ENCODE results near the gene KIR2DL1.
"Not testable (repeated sequence)": the region's sequence is repeated elsewhere in the genome, so short reads cannot be mapped to it uniquely, and the experiment has no call there.

KIR2DL1 gene

DNA sequence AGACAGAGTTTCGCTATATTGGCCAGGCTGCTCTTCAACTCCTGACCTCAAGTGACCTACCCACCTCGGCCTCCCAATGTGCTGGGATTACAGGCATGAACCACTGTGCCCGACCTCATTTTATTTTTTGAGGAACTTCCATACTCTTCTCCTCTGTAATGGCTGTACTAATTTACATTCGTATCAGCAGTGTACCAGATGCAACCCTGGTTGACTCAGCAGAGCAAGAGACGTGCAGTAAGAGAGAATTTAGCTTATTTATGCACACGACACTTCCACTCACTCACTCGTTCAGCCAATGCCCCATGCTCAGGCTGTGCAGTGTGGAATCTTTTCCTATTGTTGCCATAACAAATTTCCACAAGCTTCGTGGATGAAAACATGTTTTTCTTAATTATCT lies 38.4 kb upstream of the KIR2DL1 start:
- TF ChIP-seq, protein P1, sequence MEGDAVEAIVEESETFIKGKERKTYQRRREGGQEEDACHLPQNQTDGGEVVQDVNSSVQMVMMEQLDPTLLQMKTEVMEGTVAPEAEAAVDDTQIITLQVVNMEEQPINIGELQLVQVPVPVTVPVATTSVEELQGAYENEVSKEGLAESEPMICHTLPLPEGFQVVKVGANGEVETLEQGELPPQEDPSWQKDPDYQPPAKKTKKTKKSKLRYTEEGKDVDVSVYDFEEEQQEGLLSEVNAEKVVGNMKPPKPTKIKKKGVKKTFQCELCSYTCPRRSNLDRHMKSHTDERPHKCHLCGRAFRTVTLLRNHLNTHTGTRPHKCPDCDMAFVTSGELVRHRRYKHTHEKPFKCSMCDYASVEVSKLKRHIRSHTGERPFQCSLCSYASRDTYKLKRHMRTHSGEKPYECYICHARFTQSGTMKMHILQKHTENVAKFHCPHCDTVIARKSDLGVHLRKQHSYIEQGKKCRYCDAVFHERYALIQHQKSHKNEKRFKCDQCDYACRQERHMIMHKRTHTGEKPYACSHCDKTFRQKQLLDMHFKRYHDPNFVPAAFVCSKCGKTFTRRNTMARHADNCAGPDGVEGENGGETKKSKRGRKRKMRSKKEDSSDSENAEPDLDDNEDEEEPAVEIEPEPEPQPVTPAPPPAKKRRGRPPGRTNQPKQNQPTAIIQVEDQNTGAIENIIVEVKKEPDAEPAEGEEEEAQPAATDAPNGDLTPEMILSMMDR (IDR thresholded peaks at IDR 0.05; ENCODE audit: low read depth, low read length) = no peak
- no peak for DNase-seq (ENCODE audit: low read depth in 2 of 2)
- no peak overlapping the region for H3K4me3 ChIP-seq (replicated peaks in 1 of 2; ENCODE audit: low read depth in 2 of 2, low read length in 2 of 2)

DNA sequence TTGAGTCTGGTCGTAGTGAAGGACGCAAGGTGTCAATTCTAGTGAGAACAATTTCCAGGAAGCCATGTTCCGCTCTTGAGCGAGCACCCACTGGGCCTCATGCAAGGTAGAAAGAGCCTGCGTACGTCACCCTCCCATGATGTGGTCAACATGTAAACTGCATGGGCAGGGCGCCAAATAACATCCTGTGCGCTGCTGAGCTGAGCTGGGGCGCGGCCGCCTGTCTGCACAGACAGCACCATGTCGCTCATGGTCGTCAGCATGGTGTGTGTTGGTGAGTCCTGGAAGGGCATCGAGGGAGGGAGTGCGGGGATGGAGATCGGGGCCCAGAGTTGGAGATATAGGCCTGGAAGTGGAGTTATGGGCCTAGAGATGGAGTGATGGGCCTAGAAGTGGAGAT lies 31.3 kb upstream of the KIR2DL1 start, which contains the start of gene KIR2DL3:
Gene KIR2DL3 (plus strand): TSS at position 208 of the 400 bp plus-strand sequence. CDS start 33 bp downstream, at position 241.
- not testable (repeated sequence) for H3K4me3 ChIP-seq (replicated peaks in 1 of 2; ENCODE audit: low read depth in 2 of 2, low read length in 2 of 2); DNase-seq (ENCODE audit: low read depth in 2 of 2)

DNA sequence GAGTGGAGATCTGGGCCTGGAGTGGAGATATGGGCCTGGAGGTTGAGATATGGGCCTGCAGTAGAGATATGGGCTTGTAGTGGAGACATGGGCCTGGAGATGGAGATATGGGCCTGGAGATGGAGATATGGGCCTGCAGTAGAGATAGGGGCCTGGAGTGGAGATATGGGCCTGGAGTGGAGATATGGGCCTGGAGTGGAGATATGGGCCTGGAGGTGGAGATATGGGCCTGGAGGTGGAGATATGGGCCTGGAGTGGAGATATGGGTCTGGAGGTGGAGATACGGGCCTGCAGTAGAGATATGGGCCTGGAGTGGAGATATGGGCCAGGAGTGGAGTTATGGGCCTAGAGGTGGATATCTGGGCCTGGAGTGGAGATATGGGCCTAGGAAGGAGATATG lies 30.9 kb upstream of the KIR2DL1 start:
- no peak for DNase-seq (ENCODE audit: low read depth in 2 of 2)
- TF ChIP-seq, protein P1 (IDR thresholded peaks at IDR 0.05; ENCODE audit: low read depth, low read length) = no peak

DNA sequence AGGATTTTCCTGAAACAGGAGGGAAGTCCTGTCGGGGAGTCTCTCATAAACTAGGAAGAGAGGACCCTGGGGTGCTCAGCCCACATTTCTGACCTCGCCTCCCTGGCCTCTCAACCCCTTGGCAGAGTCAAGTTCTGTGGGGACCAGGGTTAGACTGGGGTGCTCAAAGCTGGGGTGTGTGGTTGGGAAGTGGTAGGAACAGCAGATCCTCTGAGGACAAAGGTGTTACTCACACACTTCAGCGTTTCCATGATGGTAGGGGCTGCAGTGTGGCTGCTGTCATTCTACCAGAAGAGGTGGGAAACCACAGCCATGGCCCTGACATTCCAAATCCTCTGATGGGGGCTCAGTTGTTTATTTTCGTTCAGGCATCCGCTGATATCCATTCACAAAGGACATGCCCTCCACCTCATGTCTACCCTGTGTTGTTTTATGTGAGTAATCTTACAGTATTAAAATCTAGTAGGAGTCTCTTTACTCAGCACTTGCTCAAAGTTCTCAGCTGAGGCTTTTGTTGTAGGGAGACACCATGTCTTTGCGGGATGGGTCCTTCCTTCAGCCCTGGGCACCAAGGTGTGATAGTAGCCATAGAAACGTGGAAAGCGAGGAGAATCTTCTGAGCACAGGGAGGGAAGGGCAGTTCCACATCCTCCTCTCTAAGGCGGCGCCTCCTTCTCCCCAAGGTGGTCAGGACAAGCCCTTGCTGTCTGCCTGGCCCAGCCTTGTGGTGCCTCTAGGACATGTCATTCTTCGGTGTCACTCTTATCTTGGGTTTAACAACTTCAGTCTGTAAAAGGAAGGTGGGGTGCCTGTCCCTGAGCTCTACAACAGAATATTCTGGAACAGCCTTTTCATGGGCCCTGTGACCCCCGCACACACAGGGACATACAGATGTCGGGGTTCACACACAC lies 29.8 kb upstream of the KIR2DL1 start:
- no peak overlapping the region for H3K4me3 ChIP-seq (replicated peaks in 1 of 2; ENCODE audit: low read depth in 2 of 2, low read length in 2 of 2)
- DNase-seq (ENCODE audit: low read depth in 2 of 2) = no peak
- TF ChIP-seq, protein P1 (IDR thresholded peaks at IDR 0.05; ENCODE audit: low read depth, low read length) = no peak

More for the DNA sequence above, 30.9 kb upstream of the KIR2DL1 start:
- no peak overlapping the region for H3K4me3 ChIP-seq (replicated peaks in 1 of 2; ENCODE audit: low read depth in 2 of 2, low read length in 2 of 2)

DNA sequence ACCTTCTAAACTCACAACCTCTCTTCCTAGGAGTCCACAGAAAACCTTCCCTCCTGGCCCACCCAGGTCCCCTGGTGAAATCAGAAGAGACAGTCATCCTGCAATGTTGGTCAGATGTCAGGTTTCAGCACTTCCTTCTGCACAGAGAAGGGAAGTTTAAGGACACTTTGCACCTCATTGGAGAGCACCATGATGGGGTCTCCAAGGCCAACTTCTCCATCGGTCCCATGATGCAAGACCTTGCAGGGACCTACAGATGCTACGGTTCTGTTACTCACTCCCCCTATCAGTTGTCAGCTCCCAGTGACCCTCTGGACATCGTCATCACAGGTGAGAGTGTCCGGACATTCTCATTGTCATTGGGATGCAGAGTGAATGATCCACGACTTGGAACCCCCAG lies 27.6 kb upstream of the KIR2DL1 start:
- DNase-seq (ENCODE audit: low read depth in 2 of 2) = not testable (repeated sequence)

DNA sequence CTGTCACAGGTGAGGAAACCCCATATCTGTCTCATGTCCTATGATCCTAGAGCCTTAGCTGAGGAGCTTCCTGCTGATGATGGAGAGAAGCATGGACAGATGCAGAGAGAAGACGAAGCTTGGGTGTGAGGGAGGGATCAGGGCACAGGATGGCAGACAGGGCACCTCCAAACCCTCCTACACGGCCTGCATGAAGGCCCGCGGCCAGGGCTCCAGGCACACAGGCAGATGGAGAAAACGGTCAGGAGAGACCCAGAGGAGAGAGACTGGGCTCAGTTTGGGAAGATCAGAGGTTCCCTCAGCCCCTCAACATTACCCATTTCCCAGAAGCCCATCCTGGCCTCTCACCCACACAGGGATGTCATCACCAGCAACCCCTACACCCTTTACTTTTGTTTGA lies 25.5 kb upstream of the KIR2DL1 start:
- H3K4me3 ChIP-seq (replicated peaks in 1 of 2; ENCODE audit: low read depth in 2 of 2, low read length in 2 of 2); DNase-seq (ENCODE audit: low read depth in 2 of 2): not testable (repeated sequence)

More for the DNA sequence above, 27.6 kb upstream of the KIR2DL1 start:
- H3K4me3 ChIP-seq (replicated peaks in 1 of 2; ENCODE audit: low read depth in 2 of 2, low read length in 2 of 2) = not testable (repeated sequence)

DNA sequence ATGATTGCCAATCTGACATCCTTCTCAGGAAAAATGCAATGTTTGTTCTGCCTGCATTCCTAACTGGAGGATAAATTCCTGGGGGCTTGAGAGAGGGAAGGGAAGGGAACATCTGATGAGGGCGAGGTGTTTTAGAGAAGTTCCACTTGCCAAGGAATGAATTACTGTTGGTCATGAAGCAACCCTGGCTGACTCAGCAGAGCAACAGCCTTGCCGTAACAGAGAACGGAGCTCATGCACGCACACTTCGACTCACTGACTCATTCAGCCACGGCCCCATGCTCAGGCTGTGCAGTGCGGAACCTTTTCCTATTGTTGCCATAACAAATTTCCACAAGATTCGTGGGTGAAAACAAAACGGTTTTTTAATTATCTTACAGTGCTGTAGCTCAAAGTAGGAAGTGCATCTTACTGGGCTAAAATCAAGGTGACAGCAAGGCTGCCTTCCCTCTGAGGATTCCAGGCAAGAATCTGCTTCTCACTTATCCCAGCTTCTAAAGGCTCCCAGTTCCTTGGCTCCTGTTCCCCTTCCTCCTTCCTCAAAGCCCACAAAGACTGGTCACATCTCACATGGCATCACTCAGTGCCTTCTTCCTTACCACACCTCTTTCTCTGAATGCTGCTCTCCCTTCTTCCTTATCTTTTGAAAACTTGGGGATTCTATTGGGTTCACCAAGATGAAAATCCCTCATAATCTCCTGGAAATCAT lies 21.8 kb upstream of the KIR2DL1 start:
- not testable (repeated sequence) for H3K4me3 ChIP-seq (replicated peaks in 1 of 2; ENCODE audit: low read depth in 2 of 2, low read length in 2 of 2); DNase-seq (ENCODE audit: low read depth in 2 of 2)

DNA sequence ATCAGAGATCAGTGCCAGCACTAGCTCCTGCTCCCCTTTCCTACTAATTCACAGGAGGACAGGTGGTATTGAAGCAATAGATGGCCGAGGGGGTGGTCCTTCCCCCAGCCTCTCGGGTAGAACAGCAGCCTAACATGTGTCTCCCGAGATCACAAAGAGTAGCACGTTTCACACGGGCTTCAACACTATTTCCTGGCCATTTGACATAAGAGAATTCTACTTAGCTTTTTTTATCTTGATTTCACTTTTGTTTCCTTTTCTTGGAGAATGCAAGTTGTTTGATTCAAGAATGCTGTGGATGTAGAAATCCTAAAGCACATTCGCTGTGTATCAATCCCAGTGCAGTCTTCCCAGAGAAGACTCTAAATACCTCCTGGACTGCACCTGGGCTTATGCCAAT lies 19.3 kb upstream of the KIR2DL1 start:
- H3K4me3 ChIP-seq (replicated peaks in 1 of 2; ENCODE audit: low read depth in 2 of 2, low read length in 2 of 2); DNase-seq (ENCODE audit: low read depth in 2 of 2): not testable (repeated sequence)

DNA sequence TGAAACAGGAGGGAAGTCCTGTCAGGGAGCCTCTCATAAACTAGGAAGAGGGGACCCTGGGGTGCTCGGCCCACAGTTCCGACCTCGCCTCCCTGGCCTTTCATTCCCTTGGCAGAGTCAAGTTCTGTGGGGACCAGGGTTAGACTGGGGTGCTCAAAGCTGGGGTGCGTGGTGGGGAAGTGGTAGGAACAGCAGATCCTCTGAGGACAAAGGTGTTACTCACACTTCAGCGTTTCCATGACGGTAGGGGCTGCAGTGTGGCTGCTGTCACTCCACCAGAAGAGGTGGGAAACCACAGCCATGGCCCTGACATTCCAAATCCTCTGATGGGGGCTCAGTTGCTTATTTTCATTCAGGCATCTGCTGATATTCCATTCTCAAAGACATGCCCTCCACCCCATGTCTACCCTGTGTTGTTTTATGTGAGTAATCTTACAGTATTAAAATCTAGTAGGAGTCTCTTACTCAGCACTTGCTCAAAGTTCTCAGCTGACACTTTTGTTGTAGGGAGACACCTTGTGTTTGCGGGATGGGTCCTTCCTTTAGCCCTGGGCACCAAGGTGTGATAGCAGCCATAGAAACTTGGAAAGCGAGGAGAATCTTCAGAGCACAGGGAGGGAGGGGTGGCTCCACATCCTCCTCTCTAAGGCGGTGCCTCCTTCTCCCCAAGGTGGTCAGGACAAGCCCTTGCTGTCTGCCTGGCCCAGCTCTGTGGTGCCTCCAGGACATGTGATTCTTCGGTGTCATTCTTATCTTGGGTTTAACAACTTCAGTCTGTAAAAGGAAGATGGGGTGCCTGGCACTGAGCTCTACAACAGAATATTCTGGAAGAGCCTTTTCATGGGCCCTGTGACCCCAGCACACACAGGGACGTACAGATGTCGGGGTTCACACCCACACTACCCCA lies 13.1 kb upstream of the KIR2DL1 start:
- H3K4me3 ChIP-seq (replicated peaks in 1 of 2; ENCODE audit: low read depth in 2 of 2, low read length in 2 of 2); DNase-seq (ENCODE audit: low read depth in 2 of 2): not testable (repeated sequence)

DNA sequence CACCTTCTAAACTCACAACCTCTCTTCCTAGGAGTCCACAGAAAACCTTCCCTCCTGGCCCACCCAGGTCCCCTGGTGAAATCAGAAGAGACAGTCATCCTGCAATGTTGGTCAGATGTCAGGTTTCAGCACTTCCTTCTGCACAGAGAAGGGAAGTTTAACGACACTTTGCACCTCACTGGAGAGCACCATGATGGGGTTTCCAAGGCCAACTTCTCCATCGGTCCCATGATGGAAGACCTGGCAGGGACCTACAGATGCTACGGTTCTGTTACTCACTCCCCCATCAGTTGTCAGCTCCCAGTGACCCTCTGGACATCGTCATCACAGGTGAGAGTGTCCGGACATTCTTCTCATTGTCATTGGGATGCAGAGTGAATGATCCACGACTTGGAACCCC lies 11.0 kb upstream of the KIR2DL1 start:
- DNase-seq (ENCODE audit: low read depth in 2 of 2); H3K4me3 ChIP-seq (replicated peaks in 1 of 2; ENCODE audit: low read depth in 2 of 2, low read length in 2 of 2): not testable (repeated sequence)

DNA sequence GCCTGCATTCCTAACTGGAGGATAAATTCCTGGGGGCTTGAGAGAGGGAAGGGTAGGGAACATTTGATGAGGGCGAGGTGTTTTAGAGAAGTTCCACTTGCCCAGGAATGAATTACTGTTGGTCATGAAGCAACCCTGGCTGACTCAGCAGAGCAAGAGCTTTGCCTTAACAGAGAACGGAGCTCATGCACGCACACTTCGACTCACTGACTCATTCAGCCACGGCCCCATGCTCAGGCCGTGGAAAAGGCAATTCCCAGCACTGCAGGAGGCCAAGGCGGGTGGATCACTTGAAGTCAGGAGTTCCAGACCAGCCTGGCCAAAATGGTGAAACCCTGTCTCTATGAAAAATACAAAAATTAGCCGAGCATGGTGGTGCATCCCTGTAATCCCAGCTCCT lies 5.4 kb upstream of the KIR2DL1 start:
- peak in 1 of 2 donors; percentile 1 for DNase-seq (ENCODE audit: low read depth in 2 of 2)
- not testable (repeated sequence) for H3K4me3 ChIP-seq (replicated peaks in 1 of 2; ENCODE audit: low read depth in 2 of 2, low read length in 2 of 2)

DNA sequence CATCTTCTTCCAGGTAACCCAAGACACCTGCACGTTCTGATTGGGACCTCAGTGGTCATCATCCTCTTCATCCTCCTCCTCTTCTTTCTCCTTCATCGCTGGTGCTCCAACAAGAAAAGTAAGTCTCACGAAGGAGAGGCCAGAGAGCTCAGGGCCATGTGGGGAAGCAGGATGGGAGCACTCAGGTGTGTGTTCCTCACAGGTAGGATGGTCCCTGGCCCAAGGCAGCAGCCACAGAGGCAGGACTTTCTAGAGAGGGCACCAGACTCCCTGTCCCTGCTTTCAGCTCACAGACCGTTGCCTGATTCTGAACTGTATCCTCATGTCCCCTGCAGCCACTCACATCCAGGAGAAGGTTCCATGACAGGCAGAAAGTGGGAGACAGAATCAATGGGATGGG lies 3.1 kb upstream of the KIR2DL1 start:
- not testable (repeated sequence) for DNase-seq (ENCODE audit: low read depth in 2 of 2)

DNA sequence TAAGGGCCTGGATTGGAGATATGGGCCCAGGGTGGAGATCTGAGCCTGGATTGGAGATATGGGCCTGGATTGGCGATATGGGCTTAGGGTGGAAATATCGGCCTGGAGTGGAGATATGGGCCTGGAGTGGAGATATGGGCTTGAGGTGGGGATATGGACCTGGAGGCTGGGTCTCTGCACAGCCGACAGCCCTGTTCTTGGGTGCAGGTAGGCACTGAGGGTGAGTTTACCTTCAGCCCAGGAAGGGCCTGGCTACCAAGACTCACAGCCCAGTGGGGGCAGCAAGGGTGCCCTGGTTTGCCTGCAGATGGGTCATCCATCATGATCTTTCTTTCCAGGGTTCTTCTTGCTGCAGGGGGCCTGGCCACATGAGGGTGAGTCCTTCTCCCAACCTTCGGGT lies 918 bp downstream of the KIR2DL1 start:
- not testable (repeated sequence) for DNase-seq (ENCODE audit: low read depth in 2 of 2); H3K4me3 ChIP-seq (replicated peaks in 1 of 2; ENCODE audit: low read depth in 2 of 2, low read length in 2 of 2)

More for the DNA sequence above, 3.1 kb upstream of the KIR2DL1 start:
- H3K4me3 ChIP-seq (replicated peaks in 1 of 2; ENCODE audit: low read depth in 2 of 2, low read length in 2 of 2) = not testable (repeated sequence)
